ENCODE data around the gene PHLPP1.

GRCh38 chr18:62989195-62989594 is 273.9 kb downstream of the PHLPP1 start:
- TF ChIP-seq CTCF (IDR thresholded peaks at IDR 0.05; ENCODE audit: low read length) (no peak), EZH2 (optimal IDR thresholded peaks at IDR 0.05; ENCODE audit: low read depth, low read length) (no peak), EZH2phosphoT487 (IDR thresholded peaks at IDR 0.05; ENCODE audit: low read length) (no peak)
